DOHH2 (cell line): ENCODE data around the gene KCNE1.

Source experiments
- H3F3A ChIP-seq: fragments of 200-600 bp; sonication (generic), shearing (Covaris generic); 2 replicates; pipeline ENCODE4 v1.6.0; 2016; ENCODE audit warnings: antibody characterized with exemption, mild to moderate bottlenecking; ENCODE audit not compliant: control insufficient read depth, insufficient read depth
- H3K27ac ChIP-seq: fragments of 200-600 bp; sonication (generic); 2 replicates; pipeline ENCODE4 v1.5.1; 2014; ENCODE audit warnings: low read depth, mild to moderate bottlenecking, low read length, moderate library complexity
- H3K27me3 ChIP-seq: fragments of 200-600 bp; sonication (generic); 2 replicates; pipeline ENCODE4 v1.6.1; 2014; ENCODE audit warnings: mild to moderate bottlenecking, low read length, mixed read lengths; ENCODE audit not compliant: control insufficient read depth
- H3K36me3 ChIP-seq: fragments of 200-600 bp; sonication (generic); 2 replicates; pipeline ENCODE4 v1.6.1; 2014; ENCODE audit warnings: mild to moderate bottlenecking, low read length, moderate library complexity, mixed read lengths; ENCODE audit not compliant: control insufficient read depth
- H3K4me1 ChIP-seq: fragments of 200-600 bp; sonication (generic); 2 replicates; pipeline ENCODE4 v1.6.1; 2014; ENCODE audit warnings: mild to moderate bottlenecking, low read length, mixed read lengths; ENCODE audit not compliant: control insufficient read depth
- H3K4me2 ChIP-seq: fragments of 200-600 bp; sonication (generic); 2 replicates; pipeline ENCODE4 v1.6.0; 2014; ENCODE audit warnings: mild to moderate bottlenecking, low read length, moderate library complexity
- H3K4me3 ChIP-seq: fragments of 200-600 bp; sonication (generic); 2 replicates; pipeline ENCODE4 v1.5.1; 2014; ENCODE audit warnings: mild to moderate bottlenecking, low read length, mixed read lengths
- H3K79me2 ChIP-seq: fragments of 200-600 bp; sonication (generic); 2 replicates; pipeline ENCODE4 v1.6.1; 2014; ENCODE audit warnings: mild to moderate bottlenecking, low read length, mixed read lengths; ENCODE audit not compliant: control insufficient read depth
- H3K9me2 ChIP-seq: fragments of 200-600 bp; sonication (generic); replicated peaks from 2 replicates; pipeline ENCODE4 v1.6.1; 2014; ENCODE audit warnings: mild to moderate bottlenecking, low read length, mixed read lengths; ENCODE audit not compliant: control insufficient read depth
- H3K9me3 ChIP-seq: fragments of 200-600 bp; sonication (generic); 2 replicates; pipeline ENCODE4 v1.6.1; 2014; ENCODE audit warnings: antibody characterized with exemption, low read length, mixed read lengths; ENCODE audit not compliant: control insufficient read depth, insufficient read depth
- H4K20me1 ChIP-seq: fragments of 200-600 bp; sonication (generic); 2 replicates; pipeline ENCODE4 v1.6.0; 2014; ENCODE audit warnings: low read depth, mild to moderate bottlenecking, antibody characterized with exemption, low read length, moderate library complexity; ENCODE audit not compliant: control insufficient read depth, insufficient read depth
- CTCF ChIP-seq: fragments of 200-600 bp; sonication (generic); IDR thresholded peaks from one replicate; pipeline ENCODE4 v1.5.1; 2014; ENCODE audit warnings: antibody characterized with exemption, mild to moderate bottlenecking, low read depth, low read length; ENCODE audit not compliant: poor library complexity, severe bottlenecking
- EZH2phosphoT487 ChIP-seq: fragments of 200-600 bp; sonication (generic); IDR thresholded peaks from 2 replicates; pipeline ENCODE4 v1.6.1; 2017; ENCODE audit warnings: borderline replicate concordance, mild to moderate bottlenecking, antibody characterized with exemption, low read length, moderate library complexity, mixed read lengths

KCNE1 gene

DNA sequence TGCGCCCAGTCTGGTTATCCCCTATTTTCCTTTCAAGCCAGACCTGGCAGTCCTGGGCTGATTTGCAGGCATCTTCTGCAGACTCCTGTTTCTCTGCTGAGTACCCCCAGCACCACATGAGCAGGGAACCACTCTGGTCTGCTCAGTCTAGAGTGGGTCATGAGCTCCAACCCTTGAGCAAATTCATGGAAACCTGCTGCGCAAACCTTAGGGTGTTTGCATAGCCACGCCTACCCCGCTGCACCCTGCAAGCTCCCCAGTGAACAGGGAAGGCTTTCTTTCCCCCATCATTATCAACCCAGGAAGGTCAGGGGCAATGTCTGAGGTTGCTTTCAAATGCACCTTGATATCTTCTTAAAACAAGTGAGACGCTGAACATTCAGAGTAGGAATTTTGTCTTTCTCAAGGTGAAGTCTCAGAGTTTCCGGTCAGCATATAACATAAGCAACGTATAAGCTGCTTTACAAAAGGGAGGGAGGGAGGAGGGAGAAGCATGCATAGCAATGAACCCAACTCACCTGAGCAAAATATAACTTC, 11.1 kb upstream of the KCNE1 start:
- H4K20me1 ChIP-seq = no peaks in the 10 kb centered on the region
- no peak overlapping the region for H3K27ac ChIP-seq
- no peaks in the 10 kb centered on the region for H3K9me3 ChIP-seq
- H3K27me3 ChIP-seq = no peaks in the 10 kb centered on the region; the same call in 1 of the 2 replicates
- no peaks in the 10 kb centered on the region for H3K79me2 ChIP-seq
- no peaks in the 10 kb centered on the region for H3K4me1 ChIP-seq
- no peak overlapping the region for H3K4me2 ChIP-seq
- no peak overlapping the region for H3K4me3 ChIP-seq
- no peaks in the 10 kb centered on the region for H3K9me2 ChIP-seq
- H3F3A ChIP-seq = no peaks in the 10 kb centered on the region
- TF ChIP-seq EZH2phosphoT487 (no peak), CTCF (no peak)
- H3K36me3 ChIP-seq = no peaks in the 10 kb centered on the region

- no peaks in the 10 kb centered on the region for H3K9me3 ChIP-seq
- H3K27ac ChIP-seq = no peak overlapping the region
- no peak overlapping the region for H3K4me2 ChIP-seq
- H3K9me2 ChIP-seq = no peaks in the 10 kb centered on the region
- no peak for TF ChIP-seq EZH2phosphoT487
- TF ChIP-seq CTCF = no peak
- no peaks in the 10 kb centered on the region for H3K36me3 ChIP-seq
- H3K4me3 ChIP-seq = no peak overlapping the region
- H3F3A ChIP-seq = no peaks in the 10 kb centered on the region
- H3K4me1 ChIP-seq = no peaks in the 10 kb centered on the region
- no peaks in the 10 kb centered on the region for H3K79me2 ChIP-seq
- no peaks in the 10 kb centered on the region for H3K27me3 ChIP-seq
- no peaks in the 10 kb centered on the region for H4K20me1 ChIP-seq
Observed at GRCh38 chr21:34522284-34522683, 10.3 kb upstream of the KCNE1 start.

DNA sequence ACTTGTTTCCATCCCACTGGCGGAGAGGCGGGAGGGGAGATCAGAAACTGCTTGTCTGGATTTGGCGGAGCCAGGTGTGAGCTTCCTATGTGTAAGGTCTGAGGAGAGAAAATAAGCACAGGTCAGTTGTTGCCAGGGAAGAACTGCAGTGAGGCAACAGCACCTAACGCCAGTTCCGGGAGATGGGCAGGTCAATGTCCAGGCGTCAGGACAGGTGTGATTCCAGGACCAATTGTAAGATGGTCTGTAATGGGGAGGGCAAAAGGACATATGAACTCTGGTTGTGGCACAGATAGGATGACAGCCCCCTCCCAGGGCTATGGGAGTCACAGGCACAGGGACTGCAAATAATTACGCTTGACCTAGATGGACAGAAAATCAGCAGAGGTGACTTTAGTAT, 9.6 kb upstream of the KCNE1 start:
- Histone ChIP-seq H3K4me2 (no peak overlapping the region), H3K27ac (no peak overlapping the region), H4K20me1 (no peaks in the 10 kb centered on the region), H3K36me3 (no peaks in the 10 kb centered on the region), H3K27me3 (no peaks in the 10 kb centered on the region), H3K9me3 (no peaks in the 10 kb centered on the region), H3K9me2 (no peaks in the 10 kb centered on the region), H3F3A (no peaks in the 10 kb centered on the region), H3K4me3 (no peak overlapping the region), H3K4me1 (no peaks in the 10 kb centered on the region), H3K79me2 (no peaks in the 10 kb centered on the region)
- TF ChIP-seq EZH2phosphoT487 (no peak), CTCF (no peak)
